ENCODE measurements around the gene LRRC75A.

GRCh38 chr17:16449121-16449570 is 42.8 kb downstream of the LRRC75A start:
- no peak for TF ChIP-seq CTCF (IDR thresholded peaks at IDR 0.05)
- no peak for TF ChIP-seq POLR2A (IDR thresholded peaks at IDR 0.05)

Data from heart left ventricle (tissue), 13 donors.